ENCODE measurements around the gene CBX7. TPM values are rescaled to one million over a fixed set of nuclear protein-coding genes. Genes with fewer than 3 reads are reported as not detected.

CBX7 gene
- total and polyA plus RNA-seq, 2 experiments from 2014 or later = 2.6 to 11.5 TPM

GRCh38 chr22:39081016-39081415 lies 71.5 kb downstream of the CBX7 start:
- DNase-seq (ENCODE audit: low spot score) (no peak), ATAC-seq (no peak)
- H4K20me1 ChIP-seq (replicated peaks; ENCODE audit: insufficient read depth) = no peaks in the 10 kb centered on the region
- peaks cover 5% of the 10 kb centered on the region; the same call in 1 of the 2 replicates for H3K4me1 ChIP-seq (ENCODE audit: insufficient read depth)
- H3F3A ChIP-seq (replicated peaks; ENCODE audit: low read depth) = 0 out of 2 replicates have a peak, but pooled peaks cover 3% of the 10 kb centered on the region
- Mint-ChIP-seq H3K4me3 (no peak overlapping the region), H3K27me3 (ENCODE audit: insufficient read depth, low read depth, poor library complexity) (peaks cover 17% of the 10 kb centered on the region), H3K9me3 (no peaks in the 10 kb centered on the region), H3K36me3 (ENCODE audit: low read depth) (no peaks in the 10 kb centered on the region), H3K27ac (no peak overlapping the region), H3K4me1 (peaks cover 17% of the 10 kb centered on the region)
- H3K4me3 ChIP-seq = no peak overlapping the region
- no peaks in the 10 kb centered on the region for H3K79me2 ChIP-seq (replicated peaks; ENCODE audit: insufficient read depth)
- H3K4me2 ChIP-seq = no peak overlapping the region
- H3K9me2 ChIP-seq (ENCODE audit: insufficient read depth) = no peaks in the 10 kb centered on the region
- no peak overlapping the region for H3K27ac ChIP-seq (ENCODE audit: low read depth)
- no peak overlapping the region for H2AFZ ChIP-seq
- H3K27me3 ChIP-seq (ENCODE audit: insufficient read depth) = no peaks in the 10 kb centered on the region
- no peak for TF ChIP-seq JUNB (IDR thresholded peaks at IDR 0.05; ENCODE audit: unreplicated experiment)
- TF ChIP-seq POLR2AphosphoS5 (IDR thresholded peaks at IDR 0.05; ENCODE audit: low read depth) = no peak
- TF ChIP-seq, protein P1, sequence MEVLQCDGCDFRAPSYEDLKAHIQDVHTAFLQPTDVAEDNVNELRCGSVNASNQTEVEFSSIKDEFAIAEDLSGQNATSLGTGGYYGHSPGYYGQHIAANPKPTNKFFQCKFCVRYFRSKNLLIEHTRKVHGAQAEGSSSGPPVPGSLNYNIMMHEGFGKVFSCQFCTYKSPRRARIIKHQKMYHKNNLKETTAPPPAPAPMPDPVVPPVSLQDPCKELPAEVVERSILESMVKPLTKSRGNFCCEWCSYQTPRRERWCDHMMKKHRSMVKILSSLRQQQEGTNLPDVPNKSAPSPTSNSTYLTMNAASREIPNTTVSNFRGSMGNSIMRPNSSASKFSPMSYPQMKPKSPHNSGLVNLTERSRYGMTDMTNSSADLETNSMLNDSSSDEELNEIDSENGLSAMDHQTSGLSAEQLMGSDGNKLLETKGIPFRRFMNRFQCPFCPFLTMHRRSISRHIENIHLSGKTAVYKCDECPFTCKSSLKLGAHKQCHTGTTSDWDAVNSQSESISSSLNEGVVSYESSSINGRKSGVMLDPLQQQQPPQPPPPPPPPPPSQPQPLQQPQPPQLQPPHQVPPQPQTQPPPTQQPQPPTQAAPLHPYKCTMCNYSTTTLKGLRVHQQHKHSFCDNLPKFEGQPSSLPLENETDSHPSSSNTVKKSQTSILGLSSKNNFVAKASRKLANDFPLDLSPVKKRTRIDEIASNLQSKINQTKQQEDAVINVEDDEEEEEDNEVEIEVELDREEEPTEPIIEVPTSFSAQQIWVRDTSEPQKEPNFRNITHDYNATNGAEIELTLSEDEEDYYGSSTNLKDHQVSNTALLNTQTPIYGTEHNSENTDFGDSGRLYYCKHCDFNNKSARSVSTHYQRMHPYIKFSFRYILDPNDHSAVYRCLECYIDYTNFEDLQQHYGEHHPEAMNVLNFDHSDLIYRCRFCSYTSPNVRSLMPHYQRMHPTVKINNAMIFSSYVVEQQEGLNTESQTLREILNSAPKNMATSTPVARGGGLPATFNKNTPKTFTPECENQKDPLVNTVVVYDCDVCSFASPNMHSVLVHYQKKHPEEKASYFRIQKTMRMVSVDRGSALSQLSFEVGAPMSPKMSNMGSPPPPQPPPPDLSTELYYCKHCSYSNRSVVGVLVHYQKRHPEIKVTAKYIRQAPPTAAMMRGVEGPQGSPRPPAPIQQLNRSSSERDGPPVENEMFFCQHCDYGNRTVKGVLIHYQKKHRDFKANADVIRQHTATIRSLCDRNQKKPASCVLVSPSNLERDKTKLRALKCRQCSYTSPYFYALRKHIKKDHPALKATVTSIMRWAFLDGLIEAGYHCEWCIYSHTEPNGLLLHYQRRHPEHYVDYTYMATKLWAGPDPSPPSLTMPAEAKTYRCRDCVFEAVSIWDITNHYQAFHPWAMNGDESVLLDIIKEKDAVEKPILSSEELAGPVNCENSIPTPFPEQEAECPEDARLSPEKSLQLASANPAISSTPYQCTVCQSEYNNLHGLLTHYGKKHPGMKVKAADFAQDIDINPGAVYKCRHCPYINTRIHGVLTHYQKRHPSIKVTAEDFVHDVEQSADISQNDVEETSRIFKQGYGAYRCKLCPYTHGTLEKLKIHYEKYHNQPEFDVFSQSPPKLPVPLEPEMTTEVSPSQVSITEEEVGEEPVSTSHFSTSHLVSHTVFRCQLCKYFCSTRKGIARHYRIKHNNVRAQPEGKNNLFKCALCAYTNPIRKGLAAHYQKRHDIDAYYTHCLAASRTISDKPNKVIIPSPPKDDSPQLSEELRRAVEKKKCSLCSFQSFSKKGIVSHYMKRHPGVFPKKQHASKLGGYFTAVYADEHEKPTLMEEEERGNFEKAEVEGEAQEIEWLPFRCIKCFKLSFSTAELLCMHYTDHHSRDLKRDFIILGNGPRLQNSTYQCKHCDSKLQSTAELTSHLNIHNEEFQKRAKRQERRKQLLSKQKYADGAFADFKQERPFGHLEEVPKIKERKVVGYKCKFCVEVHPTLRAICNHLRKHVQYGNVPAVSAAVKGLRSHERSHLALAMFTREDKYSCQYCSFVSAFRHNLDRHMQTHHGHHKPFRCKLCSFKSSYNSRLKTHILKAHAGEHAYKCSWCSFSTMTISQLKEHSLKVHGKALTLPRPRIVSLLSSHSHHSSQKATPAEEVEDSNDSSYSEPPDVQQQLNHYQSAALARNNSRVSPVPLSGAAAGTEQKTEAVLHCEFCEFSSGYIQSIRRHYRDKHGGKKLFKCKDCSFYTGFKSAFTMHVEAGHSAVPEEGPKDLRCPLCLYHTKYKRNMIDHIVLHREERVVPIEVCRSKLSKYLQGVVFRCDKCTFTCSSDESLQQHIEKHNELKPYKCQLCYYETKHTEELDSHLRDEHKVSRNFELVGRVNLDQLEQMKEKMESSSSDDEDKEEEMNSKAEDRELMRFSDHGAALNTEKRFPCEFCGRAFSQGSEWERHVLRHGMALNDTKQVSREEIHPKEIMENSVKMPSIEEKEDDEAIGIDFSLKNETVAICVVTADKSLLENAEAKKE (CRISPR knock-in tag; IDR thresholded peaks at IDR 0.05) = no peak
- TF ChIP-seq NANOG (IDR thresholded peaks at IDR 0.05; ENCODE audit: borderline replicate concordance) = no peak
- no peak for TF ChIP-seq CREB1 (CRISPR knock-in tag; IDR thresholded peaks at IDR 0.05; ENCODE audit: low read depth)
- no peak for TF ChIP-seq REST (IDR thresholded peaks at IDR 0.05; ENCODE audit: unreplicated experiment)
- TF ChIP-seq CTCF (conservative IDR thresholded peaks at IDR 0.05; ENCODE audit: low read depth in 2 of 2) = no peak
- TF ChIP-seq STAT1 (IDR thresholded peaks at IDR 0.05; ENCODE audit: unreplicated experiment) = no peak
- TF ChIP-seq ZNF114 (CRISPR knock-in tag; IDR thresholded peaks at IDR 0.05) = no peak
- TF ChIP-seq ZNF331 (CRISPR knock-in tag; IDR thresholded peaks at IDR 0.05; ENCODE audit: low read depth) = no peak
- TF ChIP-seq ETS1 (IDR thresholded peaks at IDR 0.05) = no peak
- H3K36me3 ChIP-seq (ENCODE audit: insufficient read depth) = no peaks in the 10 kb centered on the region

Measured in GM23338 (cell line).